ENCODE data around the gene ANKRD55. TPM values are rescaled to one million over a fixed set of nuclear protein-coding genes. Genes with fewer than 3 reads are reported as not detected.

ANKRD55 gene
- total and polyA plus RNA-seq, 2 of the 8 experiments (the other 6 are each of a cell fraction or from before 2014, with no cell fraction given), result not detected

GRCh38 chr5:56212130-56212879 is 20.8 kb downstream of the ANKRD55 start (continued):
- TF ChIP-seq KDM4A (IDR thresholded peaks at IDR 0.05; ENCODE audit: low read depth, low read length, severe bottlenecking), result no peak
- TF ChIP-seq GTF2F1 (IDR thresholded peaks at IDR 0.05; ENCODE audit: borderline replicate concordance, low read depth, low read length), result no peak
- TF ChIP-seq FOSL1 (IDR thresholded peaks at IDR 0.05; ENCODE audit: insufficient read depth, low read depth, low read length), result no peak
- no peak for TF ChIP-seq HDAC2 (IDR thresholded peaks at IDR 0.05; ENCODE audit: borderline replicate concordance in 1 of 2, low read depth in 2 of 2, low read length in 2 of 2)
- TF ChIP-seq, protein P1, sequence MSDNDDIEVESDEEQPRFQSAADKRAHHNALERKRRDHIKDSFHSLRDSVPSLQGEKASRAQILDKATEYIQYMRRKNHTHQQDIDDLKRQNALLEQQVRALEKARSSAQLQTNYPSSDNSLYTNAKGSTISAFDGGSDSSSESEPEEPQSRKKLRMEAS (IDR thresholded peaks at IDR 0.05), result no peak
- no peak for TF ChIP-seq SRF (IDR thresholded peaks at IDR 0.05; ENCODE audit: low read depth, low read length)
- no peak for TF ChIP-seq SIRT6 (IDR thresholded peaks at IDR 0.05; ENCODE audit: low read length)
- TF ChIP-seq, protein P2, sequence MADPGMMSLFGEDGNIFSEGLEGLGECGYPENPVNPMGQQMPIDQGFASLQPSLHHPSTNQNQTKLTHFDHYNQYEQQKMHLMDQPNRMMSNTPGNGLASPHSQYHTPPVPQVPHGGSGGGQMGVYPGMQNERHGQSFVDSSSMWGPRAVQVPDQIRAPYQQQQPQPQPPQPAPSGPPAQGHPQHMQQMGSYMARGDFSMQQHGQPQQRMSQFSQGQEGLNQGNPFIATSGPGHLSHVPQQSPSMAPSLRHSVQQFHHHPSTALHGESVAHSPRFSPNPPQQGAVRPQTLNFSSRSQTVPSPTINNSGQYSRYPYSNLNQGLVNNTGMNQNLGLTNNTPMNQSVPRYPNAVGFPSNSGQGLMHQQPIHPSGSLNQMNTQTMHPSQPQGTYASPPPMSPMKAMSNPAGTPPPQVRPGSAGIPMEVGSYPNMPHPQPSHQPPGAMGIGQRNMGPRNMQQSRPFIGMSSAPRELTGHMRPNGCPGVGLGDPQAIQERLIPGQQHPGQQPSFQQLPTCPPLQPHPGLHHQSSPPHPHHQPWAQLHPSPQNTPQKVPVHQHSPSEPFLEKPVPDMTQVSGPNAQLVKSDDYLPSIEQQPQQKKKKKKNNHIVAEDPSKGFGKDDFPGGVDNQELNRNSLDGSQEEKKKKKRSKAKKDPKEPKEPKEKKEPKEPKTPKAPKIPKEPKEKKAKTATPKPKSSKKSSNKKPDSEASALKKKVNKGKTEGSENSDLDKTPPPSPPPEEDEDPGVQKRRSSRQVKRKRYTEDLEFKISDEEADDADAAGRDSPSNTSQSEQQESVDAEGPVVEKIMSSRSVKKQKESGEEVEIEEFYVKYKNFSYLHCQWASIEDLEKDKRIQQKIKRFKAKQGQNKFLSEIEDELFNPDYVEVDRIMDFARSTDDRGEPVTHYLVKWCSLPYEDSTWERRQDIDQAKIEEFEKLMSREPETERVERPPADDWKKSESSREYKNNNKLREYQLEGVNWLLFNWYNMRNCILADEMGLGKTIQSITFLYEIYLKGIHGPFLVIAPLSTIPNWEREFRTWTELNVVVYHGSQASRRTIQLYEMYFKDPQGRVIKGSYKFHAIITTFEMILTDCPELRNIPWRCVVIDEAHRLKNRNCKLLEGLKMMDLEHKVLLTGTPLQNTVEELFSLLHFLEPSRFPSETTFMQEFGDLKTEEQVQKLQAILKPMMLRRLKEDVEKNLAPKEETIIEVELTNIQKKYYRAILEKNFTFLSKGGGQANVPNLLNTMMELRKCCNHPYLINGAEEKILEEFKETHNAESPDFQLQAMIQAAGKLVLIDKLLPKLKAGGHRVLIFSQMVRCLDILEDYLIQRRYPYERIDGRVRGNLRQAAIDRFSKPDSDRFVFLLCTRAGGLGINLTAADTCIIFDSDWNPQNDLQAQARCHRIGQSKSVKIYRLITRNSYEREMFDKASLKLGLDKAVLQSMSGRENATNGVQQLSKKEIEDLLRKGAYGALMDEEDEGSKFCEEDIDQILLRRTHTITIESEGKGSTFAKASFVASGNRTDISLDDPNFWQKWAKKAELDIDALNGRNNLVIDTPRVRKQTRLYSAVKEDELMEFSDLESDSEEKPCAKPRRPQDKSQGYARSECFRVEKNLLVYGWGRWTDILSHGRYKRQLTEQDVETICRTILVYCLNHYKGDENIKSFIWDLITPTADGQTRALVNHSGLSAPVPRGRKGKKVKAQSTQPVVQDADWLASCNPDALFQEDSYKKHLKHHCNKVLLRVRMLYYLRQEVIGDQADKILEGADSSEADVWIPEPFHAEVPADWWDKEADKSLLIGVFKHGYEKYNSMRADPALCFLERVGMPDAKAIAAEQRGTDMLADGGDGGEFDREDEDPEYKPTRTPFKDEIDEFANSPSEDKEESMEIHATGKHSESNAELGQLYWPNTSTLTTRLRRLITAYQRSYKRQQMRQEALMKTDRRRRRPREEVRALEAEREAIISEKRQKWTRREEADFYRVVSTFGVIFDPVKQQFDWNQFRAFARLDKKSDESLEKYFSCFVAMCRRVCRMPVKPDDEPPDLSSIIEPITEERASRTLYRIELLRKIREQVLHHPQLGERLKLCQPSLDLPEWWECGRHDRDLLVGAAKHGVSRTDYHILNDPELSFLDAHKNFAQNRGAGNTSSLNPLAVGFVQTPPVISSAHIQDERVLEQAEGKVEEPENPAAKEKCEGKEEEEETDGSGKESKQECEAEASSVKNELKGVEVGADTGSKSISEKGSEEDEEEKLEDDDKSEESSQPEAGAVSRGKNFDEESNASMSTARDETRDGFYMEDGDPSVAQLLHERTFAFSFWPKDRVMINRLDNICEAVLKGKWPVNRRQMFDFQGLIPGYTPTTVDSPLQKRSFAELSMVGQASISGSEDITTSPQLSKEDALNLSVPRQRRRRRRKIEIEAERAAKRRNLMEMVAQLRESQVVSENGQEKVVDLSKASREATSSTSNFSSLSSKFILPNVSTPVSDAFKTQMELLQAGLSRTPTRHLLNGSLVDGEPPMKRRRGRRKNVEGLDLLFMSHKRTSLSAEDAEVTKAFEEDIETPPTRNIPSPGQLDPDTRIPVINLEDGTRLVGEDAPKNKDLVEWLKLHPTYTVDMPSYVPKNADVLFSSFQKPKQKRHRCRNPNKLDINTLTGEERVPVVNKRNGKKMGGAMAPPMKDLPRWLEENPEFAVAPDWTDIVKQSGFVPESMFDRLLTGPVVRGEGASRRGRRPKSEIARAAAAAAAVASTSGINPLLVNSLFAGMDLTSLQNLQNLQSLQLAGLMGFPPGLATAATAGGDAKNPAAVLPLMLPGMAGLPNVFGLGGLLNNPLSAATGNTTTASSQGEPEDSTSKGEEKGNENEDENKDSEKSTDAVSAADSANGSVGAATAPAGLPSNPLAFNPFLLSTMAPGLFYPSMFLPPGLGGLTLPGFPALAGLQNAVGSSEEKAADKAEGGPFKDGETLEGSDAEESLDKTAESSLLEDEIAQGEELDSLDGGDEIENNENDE (IDR thresholded peaks at IDR 0.05; ENCODE audit: insufficient replicate concordance, low read length), result no peak
